Fibroblast of villous mesenchyme (primary cell): ENCODE measurements around the gene INPP5A. TPM values are rescaled to one million over a fixed set of nuclear protein-coding genes. Genes with fewer than 3 reads are reported as not detected.

Source experiments
- DNase-seq: peaks from one replicate; pipeline ENCODE4 v3.0.0-alpha.2; 2010; ENCODE audit warnings: low read depth
- H3K4me3 ChIP-seq: 2 replicates; pipeline ENCODE4 v1.5.1; 2011; ENCODE audit warnings: low read depth, mild to moderate bottlenecking, low read length
- total RNA-seq: library from RNA; depleted of rRNA; stranded (reverse); fragments of >200 nt; gene quantifications from 2 replicates; pipeline ENCODE4 v1.2.3, GENCODE V29; 2012
- TF ChIP-seq, protein P1 (sequence below): IDR thresholded peaks from 2 replicates; pipeline ENCODE4 v1.5.1; 2012; ENCODE audit warnings: low read depth, mild to moderate bottlenecking, low read length; ENCODE audit not compliant: insufficient read depth

INPP5A gene
- total RNA-seq, 1 donor = 33.2 TPM

DNA sequence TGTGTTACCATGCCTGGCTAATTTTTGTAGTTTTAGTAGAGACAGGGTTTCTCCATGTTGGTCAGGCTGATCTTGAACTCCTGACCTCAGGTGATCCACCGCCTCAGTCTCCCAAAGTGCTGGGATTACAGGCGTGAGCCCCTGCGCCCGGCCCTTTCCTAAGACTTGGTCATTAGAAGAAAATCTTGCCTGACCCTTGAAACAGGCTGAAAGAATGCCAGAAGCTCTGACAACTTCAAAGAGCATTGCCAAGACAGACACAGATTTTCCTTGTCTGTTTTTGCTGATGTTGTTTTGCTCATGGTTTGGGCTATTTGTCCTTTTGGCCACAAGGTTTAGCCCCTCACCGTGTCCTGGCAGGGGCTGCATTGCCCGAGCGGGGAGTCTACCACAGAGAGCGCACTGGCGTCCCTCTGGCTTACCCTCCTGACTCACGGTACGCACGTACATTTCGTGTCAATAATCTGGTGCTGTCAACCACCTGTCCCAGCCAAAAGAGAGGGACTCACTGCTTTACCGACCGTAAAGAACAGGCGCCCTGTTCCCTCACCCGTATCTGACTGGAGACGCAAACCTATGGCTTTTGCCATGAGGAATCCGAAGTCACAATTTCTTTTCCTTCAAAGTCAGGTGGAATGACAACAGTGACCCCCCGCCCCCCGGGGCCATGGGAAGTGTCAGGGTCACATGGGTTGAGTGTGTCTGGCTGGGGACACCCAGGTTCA lies 10.1 kb upstream of the INPP5A start:
- no peak for DNase-seq
- no peak overlapping the region for H3K4me3 ChIP-seq
- TF ChIP-seq, protein P1, sequence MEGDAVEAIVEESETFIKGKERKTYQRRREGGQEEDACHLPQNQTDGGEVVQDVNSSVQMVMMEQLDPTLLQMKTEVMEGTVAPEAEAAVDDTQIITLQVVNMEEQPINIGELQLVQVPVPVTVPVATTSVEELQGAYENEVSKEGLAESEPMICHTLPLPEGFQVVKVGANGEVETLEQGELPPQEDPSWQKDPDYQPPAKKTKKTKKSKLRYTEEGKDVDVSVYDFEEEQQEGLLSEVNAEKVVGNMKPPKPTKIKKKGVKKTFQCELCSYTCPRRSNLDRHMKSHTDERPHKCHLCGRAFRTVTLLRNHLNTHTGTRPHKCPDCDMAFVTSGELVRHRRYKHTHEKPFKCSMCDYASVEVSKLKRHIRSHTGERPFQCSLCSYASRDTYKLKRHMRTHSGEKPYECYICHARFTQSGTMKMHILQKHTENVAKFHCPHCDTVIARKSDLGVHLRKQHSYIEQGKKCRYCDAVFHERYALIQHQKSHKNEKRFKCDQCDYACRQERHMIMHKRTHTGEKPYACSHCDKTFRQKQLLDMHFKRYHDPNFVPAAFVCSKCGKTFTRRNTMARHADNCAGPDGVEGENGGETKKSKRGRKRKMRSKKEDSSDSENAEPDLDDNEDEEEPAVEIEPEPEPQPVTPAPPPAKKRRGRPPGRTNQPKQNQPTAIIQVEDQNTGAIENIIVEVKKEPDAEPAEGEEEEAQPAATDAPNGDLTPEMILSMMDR = no peak

DNA sequence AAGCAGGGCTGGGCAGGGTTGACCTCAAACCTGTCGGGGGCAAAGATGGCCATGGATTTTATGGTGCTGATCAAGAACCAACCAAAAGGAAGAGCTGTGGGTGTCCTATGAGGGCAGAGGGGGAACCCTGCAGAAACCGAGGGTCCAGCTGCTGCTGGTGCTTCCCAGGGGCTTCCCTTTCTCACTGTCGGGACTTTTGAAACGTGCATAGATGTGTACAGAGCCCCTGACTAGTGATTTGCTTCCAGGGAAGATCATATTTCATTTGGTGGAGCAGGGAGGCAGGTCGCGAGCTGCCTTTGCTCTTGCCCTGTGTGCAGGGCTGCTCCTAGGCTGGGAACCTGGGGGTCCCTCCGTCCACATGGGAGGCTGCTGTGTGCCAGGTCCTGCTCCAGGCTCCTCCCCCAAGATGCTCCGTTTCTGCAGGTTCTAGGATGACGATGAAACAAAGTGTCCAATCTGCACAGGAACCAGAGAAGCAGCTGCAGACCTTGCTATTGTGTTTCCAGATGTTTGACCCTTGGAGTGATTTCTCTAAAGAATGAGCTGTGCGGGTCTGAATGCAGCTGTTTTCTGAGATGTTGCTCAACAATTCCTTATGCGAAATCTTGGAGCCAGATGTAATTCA lies 9.4 kb upstream of the INPP5A start:
- no peak overlapping the region for H3K4me3 ChIP-seq
- peak; percentile 34 for DNase-seq
- TF ChIP-seq, protein P1 = no peak

DNA sequence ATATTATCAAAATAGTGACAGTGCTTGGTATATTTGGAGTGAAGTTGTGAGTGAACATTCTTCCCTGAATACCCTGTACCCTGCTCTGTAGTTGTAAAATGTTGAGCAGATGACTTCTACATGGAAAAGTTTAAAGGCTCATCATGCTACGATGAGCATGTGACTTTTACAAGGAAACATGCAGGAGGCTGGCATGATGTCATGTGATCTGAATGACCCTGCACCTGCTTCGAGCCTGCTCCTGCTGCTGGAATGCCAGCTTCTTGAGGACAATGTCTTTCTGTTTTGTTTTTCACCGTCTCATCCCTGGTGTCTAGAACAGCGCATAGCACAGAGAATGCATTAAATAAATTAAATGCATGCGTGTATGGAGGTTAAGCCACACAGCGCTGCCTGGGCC lies 5.4 kb upstream of the INPP5A start:
- no peak for DNase-seq
- TF ChIP-seq, protein P1 = no peak
- no peak overlapping the region for H3K4me3 ChIP-seq

DNA sequence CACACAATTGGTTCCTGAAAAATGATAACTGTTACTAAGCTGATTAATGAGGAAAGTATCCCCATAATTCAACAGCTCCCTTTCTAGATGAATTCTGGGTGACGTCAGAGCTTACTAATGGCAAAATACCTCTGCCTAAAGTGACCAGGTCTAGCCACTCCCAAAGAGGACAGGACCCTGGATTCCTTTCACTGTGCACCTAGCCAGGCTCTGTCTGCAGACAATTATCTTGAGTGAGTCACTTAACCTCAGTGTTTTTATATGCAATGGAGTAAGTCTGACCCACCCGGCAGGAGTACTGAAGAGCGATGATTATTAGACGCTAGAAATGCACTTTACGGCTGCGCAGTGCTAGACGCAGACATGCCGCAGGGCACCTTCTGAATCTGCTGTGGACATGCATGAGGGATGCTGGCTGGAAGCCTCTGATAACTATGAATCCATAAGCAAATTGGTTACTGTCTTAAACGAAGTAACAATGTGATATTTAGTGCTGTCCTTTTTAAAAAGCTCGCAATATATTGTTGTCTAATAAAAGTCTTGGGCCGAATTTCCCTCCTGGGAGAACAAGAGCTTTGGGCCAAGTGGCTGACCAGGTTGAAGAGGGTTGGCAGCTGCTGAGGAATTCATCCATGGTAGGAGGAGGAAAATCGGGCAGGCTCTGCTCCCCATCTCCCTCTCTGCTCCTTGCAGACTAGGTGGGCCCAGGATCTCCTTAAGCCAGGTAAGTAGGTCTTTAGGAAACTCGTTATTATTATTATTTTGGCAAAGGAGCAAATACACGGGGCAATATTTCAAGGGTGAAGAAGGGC lies 4.6 kb upstream of the INPP5A start:
- DNase-seq = peak; percentile 54
- TF ChIP-seq, protein P1 = no peak
- no peak overlapping the region for H3K4me3 ChIP-seq

DNA sequence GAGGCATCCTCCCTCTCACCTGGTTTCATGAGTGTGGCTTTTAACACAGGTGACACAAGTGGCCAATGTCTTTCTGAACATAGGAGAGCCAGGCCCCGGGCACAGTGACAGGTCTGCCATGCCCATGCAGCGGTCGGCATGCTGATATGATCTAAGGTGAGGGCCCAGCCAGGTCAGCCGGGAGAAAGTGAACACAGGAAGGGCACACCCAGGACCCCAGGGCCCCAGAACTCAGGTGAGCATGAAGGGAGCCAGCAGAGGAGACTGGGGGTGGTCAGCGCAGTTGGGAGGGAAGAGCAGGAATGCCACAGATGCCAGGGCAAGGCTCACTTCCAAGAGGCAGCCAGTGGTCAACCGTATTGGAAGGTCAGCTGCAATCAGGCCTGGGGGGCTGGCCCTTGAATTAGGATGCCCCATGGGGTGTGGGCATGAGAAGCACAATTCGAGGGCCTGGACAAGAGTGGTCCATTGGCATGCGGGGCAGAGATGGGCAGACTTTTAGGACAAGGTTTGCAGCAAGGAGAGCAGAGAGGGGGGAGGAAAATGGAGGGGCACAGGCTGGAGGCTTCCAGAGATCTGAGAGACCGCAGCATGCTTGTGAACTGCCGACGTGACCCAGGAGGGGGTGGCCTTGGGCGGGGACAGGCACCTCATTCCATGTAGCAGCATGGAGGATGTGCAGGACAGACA lies 3.9 kb upstream of the INPP5A start:
- no peak for DNase-seq
- TF ChIP-seq, protein P1 = no peak
- H3K4me3 ChIP-seq = no peak overlapping the region

DNA sequence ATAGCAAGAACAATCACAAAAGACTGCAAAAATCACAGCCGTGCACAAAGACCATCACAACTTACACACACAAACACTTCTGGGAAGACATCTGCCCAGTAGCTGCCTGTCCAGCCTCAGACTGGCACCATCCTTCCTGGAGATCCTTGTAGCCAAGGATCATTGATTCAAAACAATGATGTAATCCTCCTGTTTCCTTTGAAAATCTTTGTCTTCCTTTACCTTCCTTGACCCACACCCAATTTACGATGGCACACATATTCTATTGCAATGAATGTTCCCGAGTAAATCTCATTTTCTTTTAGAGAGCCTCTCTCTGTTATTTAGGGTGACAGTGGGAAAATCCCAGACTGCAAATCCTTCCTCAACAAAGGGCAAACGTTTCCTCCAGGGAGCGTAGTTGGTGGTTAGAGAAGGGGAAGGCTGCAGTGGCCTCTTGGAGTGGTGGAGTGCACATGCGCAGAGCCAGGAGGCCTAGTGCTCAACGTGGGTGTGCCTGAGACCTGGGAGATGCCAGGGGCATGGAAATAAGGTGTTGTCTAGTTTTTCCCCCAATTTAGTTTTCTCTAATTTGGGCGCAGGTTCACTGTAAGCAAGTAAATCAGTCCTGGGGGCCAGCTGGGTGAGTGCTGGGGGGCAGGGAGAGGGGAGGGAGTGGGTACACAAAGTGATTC lies 3.1 kb upstream of the INPP5A start:
- DNase-seq = no peak
- no peak overlapping the region for H3K4me3 ChIP-seq
- TF ChIP-seq, protein P1 = no peak
